GM19099 (cell line): ENCODE measurements around the gene MLLT3.

Experiments used
- POLR2A ChIP-seq: IDR thresholded peaks from 3 replicates; pipeline ENCODE4 v1.6.1; 2011; ENCODE audit warnings: low read depth; ENCODE audit not compliant: insufficient read length; ENCODE audit errors: extremely low read depth

MLLT3 gene

GRCh38 chr9:20373263-20373662 is 249.0 kb downstream of the MLLT3 start:
- TF ChIP-seq POLR2A, result no peak

GRCh38 chr9:20369391-20369790 is 252.9 kb downstream of the MLLT3 start:
- TF ChIP-seq POLR2A, result no peak

DNA sequence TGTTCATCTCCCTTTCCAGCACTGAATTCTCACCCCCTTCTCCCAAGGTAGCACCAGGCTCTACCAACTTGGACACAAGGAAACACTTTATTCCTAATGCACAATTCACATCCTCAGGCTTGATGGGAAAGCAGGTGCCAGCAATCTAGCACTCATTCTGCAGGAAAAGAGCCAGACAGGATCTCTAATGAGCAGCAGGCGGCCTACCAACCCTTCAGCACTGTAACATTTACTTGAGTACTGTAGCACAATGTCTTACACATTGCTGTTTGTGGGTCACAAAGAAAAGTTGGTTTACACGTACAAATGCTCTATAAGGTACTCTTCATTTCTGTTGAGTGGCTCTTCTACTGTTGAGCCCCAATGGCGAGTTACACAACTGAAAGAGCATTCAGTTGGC is 254.4 kb downstream of the MLLT3 start:
- no peak for TF ChIP-seq POLR2A

DNA sequence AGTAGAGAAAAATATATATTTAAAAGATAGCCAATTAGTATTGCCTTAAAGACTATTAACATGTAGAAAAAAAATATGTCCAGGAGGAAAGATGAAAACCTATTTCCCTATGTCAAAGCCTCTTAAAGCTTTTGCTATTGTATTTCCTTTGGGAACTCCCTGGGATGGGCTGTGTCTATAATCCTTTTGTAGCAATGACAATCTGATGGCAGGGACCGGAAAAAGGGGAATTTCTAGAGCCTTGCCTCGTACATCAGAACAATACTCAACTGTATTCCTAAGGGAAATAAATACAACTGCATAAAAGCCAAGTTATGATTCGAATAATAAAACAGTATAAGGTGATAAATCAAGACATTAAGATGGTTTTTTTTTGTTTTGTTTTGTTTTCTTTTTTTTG is 257.3 kb downstream of the MLLT3 start:
- no peak for TF ChIP-seq POLR2A

DNA sequence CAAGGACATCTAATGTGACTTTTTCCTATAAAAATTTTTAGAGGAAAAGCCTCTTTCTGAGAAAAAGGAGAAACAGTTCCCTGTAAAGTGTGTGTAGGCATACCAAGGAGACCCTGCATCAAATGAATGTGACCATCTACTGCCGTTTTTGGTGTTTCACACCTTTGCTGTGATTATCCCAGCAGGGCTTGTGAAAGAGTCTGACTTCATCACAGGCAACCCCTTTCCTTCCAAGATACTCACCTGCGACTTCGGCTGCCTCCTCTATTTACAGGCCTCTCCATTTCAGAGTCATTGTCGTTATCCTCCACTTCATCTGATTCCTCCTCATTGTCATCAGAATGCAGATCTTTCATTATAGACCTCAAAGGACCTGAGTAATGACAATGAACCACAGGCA is 259.1 kb downstream of the MLLT3 start:
- TF ChIP-seq POLR2A, result no peak

- no peak for TF ChIP-seq POLR2A
Observed at GRCh38 chr9:20361656-20362570, 260.4 kb downstream of the MLLT3 start.

GRCh38 chr9:20361229-20361628 is 261.1 kb downstream of the MLLT3 start:
- no peak for TF ChIP-seq POLR2A

DNA sequence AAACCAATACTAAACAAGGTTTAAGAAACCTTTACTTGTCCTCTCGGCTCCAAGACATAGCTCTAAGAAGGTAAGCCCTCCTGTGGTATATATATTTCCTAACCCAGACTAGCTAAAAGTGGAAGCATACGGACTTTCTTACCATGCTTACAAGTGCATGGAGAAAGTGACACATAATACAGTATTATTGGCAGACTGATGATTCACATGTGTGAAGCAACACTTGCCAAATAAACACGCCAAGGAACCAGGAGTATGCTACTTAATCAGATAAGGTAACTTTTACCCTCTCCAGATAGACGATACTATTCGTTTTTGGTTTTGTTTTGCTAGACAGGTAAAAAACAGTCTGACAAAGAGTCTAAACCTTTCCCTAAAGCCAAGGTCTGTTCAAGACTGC is 264.1 kb downstream of the MLLT3 start:
- no peak for TF ChIP-seq POLR2A

GRCh38 chr9:20357037-20357432 is 265.3 kb downstream of the MLLT3 start:
- TF ChIP-seq POLR2A, result no peak

DNA sequence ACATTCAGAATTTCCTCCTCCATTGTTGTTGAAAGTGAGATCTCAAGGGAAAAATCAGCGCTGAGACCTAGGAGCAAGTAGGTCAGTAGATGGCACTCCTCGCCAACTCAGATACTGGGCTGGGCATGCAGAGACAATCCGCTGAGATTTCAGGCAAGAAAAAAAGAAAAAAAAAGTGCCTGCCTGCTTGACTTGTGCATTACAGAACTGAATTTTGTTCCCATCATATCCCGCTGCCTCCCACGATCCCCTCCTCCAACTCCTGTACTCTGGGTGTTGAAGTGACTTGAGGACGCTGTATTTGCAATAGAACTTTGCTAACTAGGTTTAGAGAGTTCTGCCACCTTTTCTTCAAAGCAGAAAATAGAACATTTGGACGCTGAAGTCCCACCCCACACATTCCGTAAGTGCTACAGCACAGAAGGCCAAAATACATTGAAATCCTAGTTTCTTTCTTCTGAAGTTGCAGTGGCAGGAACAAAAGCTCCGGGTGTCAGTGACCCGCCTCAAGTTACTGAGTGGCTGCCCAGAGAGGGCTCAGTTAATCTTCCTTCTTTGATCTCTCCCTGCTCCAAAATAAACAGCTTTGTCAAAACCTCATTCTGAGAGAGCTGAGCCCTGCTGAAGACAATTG is 265.8 kb downstream of the MLLT3 start:
- no peak for TF ChIP-seq POLR2A

DNA sequence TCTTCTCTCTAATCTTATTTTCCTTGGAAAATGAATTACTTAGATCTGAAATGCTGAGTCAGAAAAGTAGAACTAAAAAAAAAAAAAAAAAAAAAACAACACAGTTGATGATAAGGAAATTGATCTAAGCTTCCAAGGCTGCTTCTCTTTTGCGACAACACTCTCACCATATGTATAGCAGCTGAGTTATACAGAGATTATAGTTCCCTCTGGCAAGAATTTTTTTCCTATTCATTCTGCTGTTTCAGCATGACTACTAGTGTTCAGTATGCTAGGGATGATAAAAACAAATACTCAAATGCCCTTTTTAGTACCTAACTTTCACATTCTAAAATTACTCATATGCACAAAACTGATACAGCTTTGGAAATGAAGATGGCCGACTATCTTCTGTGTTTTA is 267.3 kb downstream of the MLLT3 start:
- TF ChIP-seq POLR2A, result no peak

GRCh38 chr9:20353931-20354652 is 268.2 kb downstream of the MLLT3 start:
- no peak for TF ChIP-seq POLR2A

GRCh38 chr9:20353524-20353923 is 268.8 kb downstream of the MLLT3 start:
- TF ChIP-seq POLR2A, result no peak

- TF ChIP-seq POLR2A, result no peak
Observed at GRCh38 chr9:20352591-20352990, 269.7 kb downstream of the MLLT3 start.

- TF ChIP-seq POLR2A, result no peak
Observed at GRCh38 chr9:20351715-20352114, 270.6 kb downstream of the MLLT3 start.

DNA sequence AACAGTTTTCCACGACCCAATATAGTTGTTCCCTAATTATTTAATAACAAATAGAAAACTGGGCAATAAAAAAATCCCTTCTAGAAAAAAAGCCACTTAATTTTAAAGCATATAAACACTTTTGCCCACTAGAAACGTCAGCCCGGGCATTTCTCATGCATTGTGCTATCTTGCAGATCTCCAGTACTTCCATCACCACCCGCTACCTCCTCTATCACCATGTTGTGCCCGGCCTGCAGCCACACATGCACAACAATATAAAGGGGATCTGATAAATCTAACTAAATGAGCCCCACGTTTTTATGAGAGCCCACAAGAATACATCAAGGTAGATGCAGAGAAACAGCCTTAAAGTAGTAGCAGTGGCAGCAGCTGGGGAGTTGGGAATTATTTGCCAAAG is 272.7 kb downstream of the MLLT3 start:
- TF ChIP-seq POLR2A, result no peak
